HG02759 (cell line): Measurements from ENCODE around the gene CHCHD3.
"Not testable (repeated sequence)": the region's sequence is repeated elsewhere in the genome, so short reads cannot be mapped to it uniquely, and the experiment has no call there.

Source experiments
- ATAC-seq: cut with Tn5 transposase; IDR thresholded peaks from one replicate; pipeline ENCODE4 v1.9.1; 2021; ENCODE audit warnings: mild to moderate bottlenecking, moderate library complexity; ENCODE audit not compliant: unreplicated experiment

Gene CHCHD3

GRCh38 chr7:132910657-132911056 is 171.2 kb downstream of the CHCHD3 start:
- ATAC-seq = no peak

- ATAC-seq = no peak
These were observed 174.4 kb downstream of the CHCHD3 start for GRCh38 chr7:132907380-132907940.

- no peak for ATAC-seq
These were observed 175.6 kb downstream of the CHCHD3 start for GRCh38 chr7:132906193-132906835.

- not testable (repeated sequence) for ATAC-seq
These were observed 176.8 kb downstream of the CHCHD3 start for GRCh38 chr7:132905136-132905535.

- ATAC-seq = no peak
These were observed 177.7 kb downstream of the CHCHD3 start for GRCh38 chr7:132904209-132904608.

- not testable (repeated sequence) for ATAC-seq
These were observed 179.6 kb downstream of the CHCHD3 start for GRCh38 chr7:132902294-132902693.

- ATAC-seq = no peak
These were observed 180.6 kb downstream of the CHCHD3 start for GRCh38 chr7:132901241-132901640.

- ATAC-seq = no peak
These were observed 182.1 kb downstream of the CHCHD3 start for GRCh38 chr7:132899833-132900232.

- not testable (repeated sequence) for ATAC-seq
These were observed 183.2 kb downstream of the CHCHD3 start for GRCh38 chr7:132898641-132899175.

GRCh38 chr7:132897093-132897687 is 184.7 kb downstream of the CHCHD3 start:
- no peak for ATAC-seq

- ATAC-seq = no peak
These were observed 186.7 kb downstream of the CHCHD3 start for GRCh38 chr7:132895231-132895630.

- no peak for ATAC-seq
These were observed 188.3 kb downstream of the CHCHD3 start for GRCh38 chr7:132893560-132893959.

GRCh38 chr7:132892744-132893143 is 189.1 kb downstream of the CHCHD3 start:
- ATAC-seq = not testable (repeated sequence)

- ATAC-seq = no peak
These were observed 190.3 kb downstream of the CHCHD3 start for GRCh38 chr7:132891554-132891953.

- ATAC-seq = peak; percentile 85
These were observed 199.0 kb downstream of the CHCHD3 start for GRCh38 chr7:132882714-132883428.

GRCh38 chr7:132881317-132881716 is 200.6 kb downstream of the CHCHD3 start:
- ATAC-seq = no peak

GRCh38 chr7:132879579-132879978 is 202.3 kb downstream of the CHCHD3 start:
- ATAC-seq = no peak

GRCh38 chr7:132878204-132878919 is 203.5 kb downstream of the CHCHD3 start:
- no peak for ATAC-seq

- no peak for ATAC-seq
These were observed 204.3 kb downstream of the CHCHD3 start for GRCh38 chr7:132877573-132877972.

GRCh38 chr7:132876576-132876975 is 205.3 kb downstream of the CHCHD3 start:
- ATAC-seq = no peak

- peak; percentile 45 for ATAC-seq
These were observed 209.9 kb downstream of the CHCHD3 start for GRCh38 chr7:132872034-132872433.
